K562 (cell line): ENCODE results near the gene BEST4. TPM values are rescaled to one million over a fixed set of nuclear protein-coding genes. Genes with fewer than 3 reads are reported as not detected.

Source experiments
- ATAC-seq: fragments of 200-7000 bp; cut with Tn5 transposase; 3 replicates; pipeline ENCODE4 v1.9.1; 2020; ENCODE audit warnings: moderate library complexity
- BruUV-seq: library from RNA; stranded (reverse); fragments of 400-500 nt; replicated peaks from 2 replicates; lab custom pipeline; 2021; lab: Mats Ljungman, UMichigan
- CTCF ChIA-PET: fragments of 300-600 bp; formaldehyde crosslinking; extraction: SDS; loops from one replicate; lab custom pipeline; 2021; ENCODE audit warnings: low intra/inter-chr PET ratio; lab: Yijun Ruan, JAX
- POLR2A ChIA-PET: fragments of 300-600, 350-650 bp; sonication (Branson Sonifier 250); formaldehyde crosslinking; extraction: SDS; loops from one replicate; lab custom pipeline; 2021; ENCODE audit warnings: antibody characterized with exemption, inconsistent platforms; lab: Yijun Ruan, JAX
- DNase-seq, 4 experiments: peaks; one replicate each; pipeline versions ENCODE4 v3.0.0 to v3.0.0-alpha.2; 2011 to 2018; ENCODE audit warnings: low spot score in 3 of 4, mixed read lengths in 3 of 4; ENCODE audit errors: extremely low read depth in 1 of 4
- FAIRE-seq: peaks from 2 replicates; lab custom pipeline; 2011; peaks lifted over from hg19 to GRCh38; lab: Jason Lieb, UNC
- H2AFZ ChIP-seq: 2 replicates; pipeline ENCODE4 v1.6.0; 2011; ENCODE audit warnings: low read depth, low read length, control low read depth, inconsistent platforms
- H3K27ac ChIP-seq: fragments of 200-600 bp; 3 replicates; pipeline ENCODE4 v1.8.0; 2011; ENCODE audit warnings: low read depth, mild to moderate bottlenecking, control low read depth, inconsistent platforms, low read length, moderate library complexity, mixed read lengths; ENCODE audit errors: extremely low read depth
- H3K27me3 ChIP-seq, 2 experiments: fragments of 300-600 bp in 1 of 2; 2 replicates in 1 of 2; 3 replicates in 1 of 2; pipeline versions ENCODE4 v1.6.0 to v1.8.0; 2011; ENCODE audit warnings: inconsistent platforms in 2 of 2, low read length in 2 of 2, mild to moderate bottlenecking in 1 of 2, mixed read lengths in 1 of 2, moderate library complexity in 1 of 2; ENCODE audit not compliant: control insufficient read depth in 2 of 2, insufficient read depth in 2 of 2
- H3K36me3 ChIP-seq: fragments of 300-600 bp; 3 replicates; pipeline ENCODE4 v1.8.0; 2011; ENCODE audit warnings: mild to moderate bottlenecking, low read length, inconsistent platforms; ENCODE audit not compliant: control insufficient read depth, insufficient read depth
- H3K4me1 ChIP-seq, 2 experiments: fragments of 200-600 bp in 1 of 2; replicated peaks in 1 of 2; 2 replicates in 1 of 2; 3 replicates in 1 of 2; pipeline versions ENCODE4 v1.5.1 to v1.8.0; 2011; ENCODE audit warnings: inconsistent platforms in 2 of 2, low read length in 2 of 2, mild to moderate bottlenecking in 1 of 2, mixed read lengths in 1 of 2, moderate library complexity in 1 of 2; ENCODE audit not compliant: control insufficient read depth in 2 of 2, insufficient read depth in 2 of 2
- H3K4me2 ChIP-seq: 2 replicates; pipeline ENCODE4 v1.6.1; 2011; ENCODE audit warnings: low read length, control low read depth, inconsistent platforms, mixed read lengths; ENCODE audit not compliant: insufficient read depth
- H3K4me3 ChIP-seq: fragments of 200-600 bp; sonication (generic), shearing (Covaris generic); 2 replicates; pipeline ENCODE4 v1.5.1; 2016; ENCODE audit warnings: control low read depth, inconsistent platforms
- H3K79me2 ChIP-seq: fragments of 200-600 bp; 3 replicates; pipeline ENCODE4 v1.8.0; 2011; ENCODE audit warnings: low read length, inconsistent platforms; ENCODE audit not compliant: control insufficient read depth, insufficient read depth
- H3K9ac ChIP-seq, 2 experiments: 2 replicates each; pipeline versions ENCODE4 v1.6.0 to v1.6.1; 2011; ENCODE audit warnings: low read depth in 2 of 2, low read length in 2 of 2, control low read depth in 1 of 2, inconsistent platforms in 1 of 2, mild to moderate bottlenecking in 1 of 2, mixed read lengths in 1 of 2; ENCODE audit not compliant: insufficient read depth in 1 of 2
- H3K9me1 ChIP-seq: one replicate; pipeline ENCODE4 v1.6.0; 2011; ENCODE audit warnings: inconsistent platforms, mild to moderate bottlenecking, low read length, moderate library complexity; ENCODE audit not compliant: control insufficient read depth, insufficient read depth
- H3K9me3 ChIP-seq: replicated peaks from 2 replicates; pipeline ENCODE4 v1.5.1; 2011; ENCODE audit warnings: low read depth, low read length, inconsistent platforms; ENCODE audit not compliant: control insufficient read depth, insufficient read depth
- H4K20me1 ChIP-seq: replicated peaks from 2 replicates; pipeline ENCODE4 v1.6.1; 2011; ENCODE audit warnings: low read length, inconsistent platforms, mixed read lengths; ENCODE audit not compliant: control insufficient read depth, insufficient read depth
- CHD2 ChIP-seq: IDR thresholded peaks from 2 replicates; pipeline ENCODE4 v1.6.1; 2011; ENCODE audit warnings: low read depth, low read length
- KDM1A ChIP-seq, 2 experiments: fragments of 450-650 bp; IDR thresholded peaks; 2 replicates each; pipeline ENCODE4 v1.6.1; 2016; ENCODE audit warnings: mild to moderate bottlenecking in 2 of 2
- LCOR ChIP-seq: sonication (generic); formaldehyde crosslinking; IDR thresholded peaks from 2 replicates; pipeline ENCODE4 v1.8.0; 2022; ENCODE audit warnings: mild to moderate bottlenecking, missing genetic modification reagents
- MTA2 ChIP-seq: fragments of 450-650 bp; IDR thresholded peaks from 2 replicates; pipeline ENCODE4 v1.6.1; 2016; ENCODE audit warnings: low read depth
- POLR2AphosphoS5 ChIP-seq: IDR thresholded peaks from 2 replicates; pipeline ENCODE4 v1.6.1; 2011; ENCODE audit warnings: mild to moderate bottlenecking, low read depth, low read length, moderate library complexity; ENCODE audit not compliant: control insufficient read depth, insufficient read depth
- POLR2B ChIP-seq: fragments of 450-650 bp; IDR thresholded peaks from 2 replicates; pipeline ENCODE4 v1.6.1; 2018; ENCODE audit warnings: low read depth; ENCODE audit not compliant: partially characterized antibody
- ZC3H11A ChIP-seq: IDR thresholded peaks from 2 replicates; pipeline ENCODE4 v1.6.1; 2012; ENCODE audit warnings: low read depth, low read length, improper control_type of control experiment
- ZNF282 ChIP-seq: sonication (generic); formaldehyde crosslinking; IDR thresholded peaks from 2 replicates; pipeline ENCODE4 v1.8.1; 2023; ENCODE audit warnings: missing genetic modification reagents
- ZNF586 ChIP-seq: fragments of 450-650 bp; formaldehyde crosslinking; conservative IDR thresholded peaks from 2 replicates; pipeline ENCODE4 v1.4.0; 2020; ENCODE audit warnings: mild to moderate bottlenecking, moderate library complexity
- ZNF79 ChIP-seq: fragments of 250-450 bp; sonication (Bioruptor Pico); IDR thresholded peaks from 2 replicates; pipeline ENCODE4 v1.4.0; 2020; ENCODE audit warnings: low read depth, mild to moderate bottlenecking, moderate library complexity
- ZSCAN29 ChIP-seq: fragments of 450-650 bp; IDR thresholded peaks from 2 replicates; pipeline ENCODE4 v1.6.1; 2017
- WGBS: fragments of 100-300 bp; shearing (Covaris generic); methylation state at CpG from one replicate; pipeline ENCODE4 v1.1.6; 2016; ENCODE audit warnings: low coverage, mixed read lengths; ENCODE audit not compliant: insufficient coverage; ENCODE audit errors: missing lambda C conversion rate; 5-methylcytosine and 5-hydroxymethylcytosine counted together
- in situ Hi-C: fragments of 300-500 bp; cut with MboI; formaldehyde crosslinking; loops from 4 replicates; pipeline ENCODE4 v1.15.0; 2018; ENCODE audit warnings: inconsistent platforms, mixed read lengths
- intact Hi-C: fragments of 100-400 bp; cut with micrococcal nuclease; formaldehyde crosslinking; loops from 2 replicates; pipeline ENCODE4 v1.14.2; 2022
- polyA plus RNA-seq, 8 experiments: library from polyadenylated mRNA; depleted of rRNA in 4 of 8; stranded (reverse) in 5 of 8; unstranded in 3 of 8; fragments of >200 nt; fragmentation: Nextera tagmentation in 2 of 8; fragmentation: Illumina TruSeq in 1 of 8; extraction: Ambion mirVana in 2 of 8; extraction: Trizol in 1 of 8; gene quantifications; 2 replicates each; pipeline versions ENCODE4 v1.2.1 to v1.2.3, GENCODE V29; 2011 to 2014; ENCODE audit warnings: inconsistent platforms in 1 of 8, missing spikeins in 1 of 8
- total RNA-seq, 7 experiments: library from RNA; depleted of rRNA in 6 of 7; stranded (reverse); fragments of >200 nt in 6 of 7; fragmentation: Illumina TruSeq in 2 of 7; extraction: Trizol in 2 of 7; gene quantifications; 2 replicates each; pipeline versions ENCODE4 v1.2.1 to v1.2.3, GENCODE V29; 2011 to 2021; ENCODE audit warnings: low replicate concordance in 1 of 7
- TF ChIP-seq, protein P1 (sequence below): sonication (generic); formaldehyde crosslinking; IDR thresholded peaks from 2 replicates; pipeline ENCODE4 v1.8.1; 2023; ENCODE audit warnings: missing genetic modification reagents, mild to moderate bottlenecking, borderline replicate concordance
- TF ChIP-seq, protein P2 (sequence below), 2 experiments: fragments of 450-650 bp in 1 of 2; sonication (generic) in 1 of 2; formaldehyde crosslinking in 1 of 2; IDR thresholded peaks in 1 of 2; conservative IDR thresholded peaks in 1 of 2; 2 replicates each; pipeline versions ENCODE4 v1.6.1 to v1.8.1; 2016 to 2023; ENCODE audit warnings: mild to moderate bottlenecking in 2 of 2, moderate library complexity in 2 of 2, inconsistent platforms in 1 of 2, missing genetic modification reagents in 1 of 2

Gene BEST4
- total and polyA plus RNA-seq, 9 of the 15 experiments (the other 6 are each of a cell fraction or from before 2014, with no cell fraction given), result 0.07 to 0.11 TPM; not detected in 7

DNA sequence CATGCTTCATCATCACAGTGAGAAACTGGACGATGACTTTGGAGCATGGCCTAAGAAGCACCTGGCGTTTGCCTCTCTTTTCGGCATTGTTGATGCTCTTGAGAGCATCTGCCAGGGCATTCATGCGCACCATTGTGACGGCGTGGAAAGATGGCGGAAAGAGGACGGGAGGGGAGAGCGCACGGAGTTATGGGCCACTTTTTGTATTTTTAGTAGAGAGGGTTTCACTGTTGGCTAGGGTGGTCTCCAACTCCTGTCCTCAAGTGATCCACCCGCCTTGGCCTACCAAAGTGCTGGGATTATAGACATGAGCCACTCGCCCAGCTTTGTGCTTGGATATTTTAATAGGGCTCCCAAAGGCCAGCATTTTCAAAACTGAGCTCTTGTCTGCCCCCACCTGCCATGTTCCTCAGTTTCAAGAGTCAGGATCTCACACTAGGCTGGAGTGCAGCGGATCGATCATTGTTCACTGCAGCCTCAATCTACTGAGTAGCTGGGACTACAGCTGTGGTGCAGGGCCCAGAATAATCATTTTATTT, 7.3 kb downstream of the BEST4 start (continued):
- TF ChIP-seq, protein P1, sequence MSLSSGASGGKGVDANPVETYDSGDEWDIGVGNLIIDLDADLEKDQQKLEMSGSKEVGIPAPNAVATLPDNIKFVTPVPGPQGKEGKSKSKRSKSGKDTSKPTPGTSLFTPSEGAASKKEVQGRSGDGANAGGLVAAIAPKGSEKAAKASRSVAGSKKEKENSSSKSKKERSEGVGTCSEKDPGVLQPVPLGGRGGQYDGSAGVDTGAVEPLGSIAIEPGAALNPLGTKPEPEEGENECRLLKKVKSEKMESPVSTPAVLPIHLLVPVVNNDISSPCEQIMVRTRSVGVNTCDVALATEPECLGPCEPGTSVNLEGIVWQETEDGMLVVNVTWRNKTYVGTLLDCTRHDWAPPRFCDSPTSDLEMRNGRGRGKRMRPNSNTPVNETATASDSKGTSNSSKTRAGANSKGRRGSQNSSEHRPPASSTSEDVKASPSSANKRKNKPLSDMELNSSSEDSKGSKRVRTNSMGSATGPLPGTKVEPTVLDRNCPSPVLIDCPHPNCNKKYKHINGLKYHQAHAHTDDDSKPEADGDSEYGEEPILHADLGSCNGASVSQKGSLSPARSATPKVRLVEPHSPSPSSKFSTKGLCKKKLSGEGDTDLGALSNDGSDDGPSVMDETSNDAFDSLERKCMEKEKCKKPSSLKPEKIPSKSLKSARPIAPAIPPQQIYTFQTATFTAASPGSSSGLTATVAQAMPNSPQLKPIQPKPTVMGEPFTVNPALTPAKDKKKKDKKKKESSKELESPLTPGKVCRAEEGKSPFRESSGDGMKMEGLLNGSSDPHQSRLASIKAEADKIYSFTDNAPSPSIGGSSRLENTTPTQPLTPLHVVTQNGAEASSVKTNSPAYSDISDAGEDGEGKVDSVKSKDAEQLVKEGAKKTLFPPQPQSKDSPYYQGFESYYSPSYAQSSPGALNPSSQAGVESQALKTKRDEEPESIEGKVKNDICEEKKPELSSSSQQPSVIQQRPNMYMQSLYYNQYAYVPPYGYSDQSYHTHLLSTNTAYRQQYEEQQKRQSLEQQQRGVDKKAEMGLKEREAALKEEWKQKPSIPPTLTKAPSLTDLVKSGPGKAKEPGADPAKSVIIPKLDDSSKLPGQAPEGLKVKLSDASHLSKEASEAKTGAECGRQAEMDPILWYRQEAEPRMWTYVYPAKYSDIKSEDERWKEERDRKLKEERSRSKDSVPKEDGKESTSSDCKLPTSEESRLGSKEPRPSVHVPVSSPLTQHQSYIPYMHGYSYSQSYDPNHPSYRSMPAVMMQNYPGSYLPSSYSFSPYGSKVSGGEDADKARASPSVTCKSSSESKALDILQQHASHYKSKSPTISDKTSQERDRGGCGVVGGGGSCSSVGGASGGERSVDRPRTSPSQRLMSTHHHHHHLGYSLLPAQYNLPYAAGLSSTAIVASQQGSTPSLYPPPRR (CRISPR knock-in tag), result 0 out of 2 replicates have a peak, but pooled peaks have one; percentile 14

DNA sequence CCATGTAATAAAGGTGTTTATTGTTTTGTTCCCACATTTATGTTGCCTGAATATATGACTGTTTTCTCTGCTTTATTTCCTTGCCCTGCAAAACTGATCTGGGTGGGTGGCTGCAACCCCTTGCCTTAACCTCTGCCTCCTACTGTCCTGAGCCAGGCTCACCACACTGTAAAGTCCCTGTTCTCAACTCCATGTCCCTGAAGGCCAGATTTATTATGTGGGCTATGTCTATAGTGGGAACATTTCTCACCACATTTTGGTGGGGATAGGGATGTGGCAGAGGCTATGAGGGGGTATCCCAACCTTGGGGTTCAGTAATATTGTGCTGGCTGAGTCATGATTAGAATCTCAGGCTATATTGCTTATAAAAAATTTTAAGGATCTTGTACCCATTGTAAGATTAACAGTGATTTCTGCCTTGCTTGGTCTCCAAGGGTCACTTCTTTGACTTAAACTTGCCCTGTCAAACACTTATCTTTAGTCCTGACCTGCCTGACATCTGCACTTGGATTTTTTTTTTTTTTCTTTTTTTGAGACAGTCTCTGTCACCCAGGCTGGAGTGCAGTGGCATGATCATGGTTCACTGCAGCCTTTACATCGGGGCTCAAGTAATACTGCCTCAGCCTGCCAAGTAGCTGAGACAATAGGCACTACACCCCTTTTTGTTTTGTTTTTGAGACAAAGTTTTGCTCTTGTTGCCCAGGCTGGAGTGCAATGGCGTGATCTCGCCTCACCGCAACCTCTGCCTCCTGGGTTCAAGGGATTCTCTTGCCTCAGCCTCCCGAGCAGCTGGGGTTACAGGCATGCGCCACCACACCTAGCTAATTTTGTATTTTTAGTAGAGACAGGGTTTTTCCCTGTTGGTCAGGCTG, 9.0 kb downstream of the BEST4 start:
- intact Hi-C loops (loop anchor here (5.0 kb wide), 1 partner anchor 38 kb away; no protein-coding TSS in a partner anchor), in situ Hi-C loops (no loop called here)
- H3K79me2 ChIP-seq, result peaks cover 52% of the 10 kb centered on the region
- POLR2A ChIA-PET, result interaction anchor here (0.6 to 11.6 kb wide), 16 partner anchors 9 to 641 kb away, joined by 3 to 253 read pairs (median 4); partner anchors contain the start of genes BEST4 and BTBD19
- H3K9me1 ChIP-seq, result peaks cover 10% of the 10 kb centered on the region
- FAIRE-seq, result no peak
- H4K20me1 ChIP-seq, result peaks cover 31% of the 10 kb centered on the region
- H3K27ac ChIP-seq, result no peak overlapping the region
- DNase-seq, result no peak
- peaks cover 13 to 24% of the 10 kb centered on the region in 2 experiments for H3K4me1 ChIP-seq
- 93% methylated on average over 6 of the region's 6 CpGs for WGBS
- H3K9ac ChIP-seq, result peak overlapping the region in 1 of 2 experiments; percentile 59; a peak in 2 of 4 replicates
- H3K4me3 ChIP-seq, result peak overlapping the region; percentile 75; the same call in 1 of the 2 replicates
- no peak overlapping the region for H2AFZ ChIP-seq
- no peak for ATAC-seq
- CTCF ChIA-PET, result interaction anchor here (0.5 kb wide), 1 partner anchor 8 kb away, joined by 3 read pairs; no protein-coding TSS in a partner anchor
- peak overlapping the region; percentile 93 for H3K4me2 ChIP-seq
- peaks cover 60% of the 10 kb centered on the region for H3K36me3 ChIP-seq
- no peaks in the 10 kb centered on the region for H3K27me3 ChIP-seq
- H3K9me3 ChIP-seq, result no peaks in the 10 kb centered on the region
- no TSS peak for BruUV-seq
- peak in 1 of 2 experiments; percentile 60; a peak in 2 of 4 replicates for TF ChIP-seq KDM1A (IDR thresholded peaks at IDR 0.05)
- TF ChIP-seq ZNF586 (CRISPR knock-in tag), result no peak
- no peak for TF ChIP-seq CHD2
- 0 out of 2 replicates have a peak, but pooled peaks have one; percentile 33 for TF ChIP-seq ZNF282 (CRISPR knock-in tag)
- TF ChIP-seq, protein P2, sequence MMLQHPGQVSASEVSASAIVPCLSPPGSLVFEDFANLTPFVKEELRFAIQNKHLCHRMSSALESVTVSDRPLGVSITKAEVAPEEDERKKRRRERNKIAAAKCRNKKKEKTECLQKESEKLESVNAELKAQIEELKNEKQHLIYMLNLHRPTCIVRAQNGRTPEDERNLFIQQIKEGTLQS (IDR thresholded peaks at IDR 0.05), result no peak
- TF ChIP-seq, protein P2 (CRISPR knock-in tag; conservative IDR thresholded peaks at IDR 0.05), result peak; percentile 36; the same call in 1 of the 2 replicates
- peak; percentile 30 for TF ChIP-seq POLR2B
- TF ChIP-seq ZSCAN29, result 0 out of 2 replicates have a peak, but pooled peaks have one; percentile 11
- no peak for TF ChIP-seq ZC3H11A
- TF ChIP-seq POLR2AphosphoS5, result peak; percentile 17; the same call in 1 of the 2 replicates
- TF ChIP-seq LCOR (CRISPR knock-in tag), result no peak
- TF ChIP-seq ZNF79 (CRISPR knock-in tag), result no peak
- TF ChIP-seq MTA2, result no peak
